NCI-H2227 treated with DMSO at 0.1 percent for 48 hours (cell line): Measurements from ENCODE around the gene IGSF3.

ENCODE experiments used
- DNase-seq: peaks from one replicate; lab custom pipeline; 2025; lab: John Stamatoyannopoulos, UW

IGSF3 gene

GRCh38 chr1:116686723-116687352 is 19.3 kb upstream of the IGSF3 start:
- DNase-seq, result no peak

GRCh38 chr1:116686175-116686574 is 18.6 kb upstream of the IGSF3 start:
- no peak for DNase-seq

- no peak for DNase-seq
Observed at GRCh38 chr1:116684575-116684974, 17.0 kb upstream of the IGSF3 start.

GRCh38 chr1:116682641-116683221 is 15.2 kb upstream of the IGSF3 start:
- no peak for DNase-seq

- DNase-seq, result no peak
Observed at GRCh38 chr1:116681343-116681899, 13.9 kb upstream of the IGSF3 start.

GRCh38 chr1:116680752-116681151 is 13.2 kb upstream of the IGSF3 start:
- DNase-seq, result no peak

GRCh38 chr1:116679828-116680628 is 12.5 kb upstream of the IGSF3 start:
- DNase-seq, result no peak

GRCh38 chr1:116679091-116679827 is 11.7 kb upstream of the IGSF3 start:
- DNase-seq, result peak; percentile 17

- no peak for DNase-seq
Observed at GRCh38 chr1:116678732-116679090, 11.2 kb upstream of the IGSF3 start.

GRCh38 chr1:116677474-116678062 is 10.0 kb upstream of the IGSF3 start:
- DNase-seq, result no peak

GRCh38 chr1:116676291-116676690 is 8.8 kb upstream of the IGSF3 start:
- DNase-seq, result no peak

- DNase-seq, result no peak
Observed at GRCh38 chr1:116674751-116675150, 7.2 kb upstream of the IGSF3 start.

GRCh38 chr1:116674011-116674531 is 6.5 kb upstream of the IGSF3 start:
- no peak for DNase-seq

GRCh38 chr1:116671912-116672311 is 4.4 kb upstream of the IGSF3 start:
- no peak for DNase-seq

GRCh38 chr1:116671072-116671760 is 3.7 kb upstream of the IGSF3 start:
- no peak for DNase-seq

GRCh38 chr1:116668277-116668676 is 744 bp upstream of the IGSF3 start:
- no peak for DNase-seq

GRCh38 chr1:116667078-116667574 is 407 bp downstream of the IGSF3 start:
- DNase-seq, result no peak

- no peak for DNase-seq
Observed at GRCh38 chr1:116666187-116667077, 1.1 kb downstream of the IGSF3 start.

GRCh38 chr1:116664978-116665371 is 2.6 kb downstream of the IGSF3 start:
- DNase-seq, result no peak
